ENCODE data around the gene PEA15.

PEA15 gene

DNA sequence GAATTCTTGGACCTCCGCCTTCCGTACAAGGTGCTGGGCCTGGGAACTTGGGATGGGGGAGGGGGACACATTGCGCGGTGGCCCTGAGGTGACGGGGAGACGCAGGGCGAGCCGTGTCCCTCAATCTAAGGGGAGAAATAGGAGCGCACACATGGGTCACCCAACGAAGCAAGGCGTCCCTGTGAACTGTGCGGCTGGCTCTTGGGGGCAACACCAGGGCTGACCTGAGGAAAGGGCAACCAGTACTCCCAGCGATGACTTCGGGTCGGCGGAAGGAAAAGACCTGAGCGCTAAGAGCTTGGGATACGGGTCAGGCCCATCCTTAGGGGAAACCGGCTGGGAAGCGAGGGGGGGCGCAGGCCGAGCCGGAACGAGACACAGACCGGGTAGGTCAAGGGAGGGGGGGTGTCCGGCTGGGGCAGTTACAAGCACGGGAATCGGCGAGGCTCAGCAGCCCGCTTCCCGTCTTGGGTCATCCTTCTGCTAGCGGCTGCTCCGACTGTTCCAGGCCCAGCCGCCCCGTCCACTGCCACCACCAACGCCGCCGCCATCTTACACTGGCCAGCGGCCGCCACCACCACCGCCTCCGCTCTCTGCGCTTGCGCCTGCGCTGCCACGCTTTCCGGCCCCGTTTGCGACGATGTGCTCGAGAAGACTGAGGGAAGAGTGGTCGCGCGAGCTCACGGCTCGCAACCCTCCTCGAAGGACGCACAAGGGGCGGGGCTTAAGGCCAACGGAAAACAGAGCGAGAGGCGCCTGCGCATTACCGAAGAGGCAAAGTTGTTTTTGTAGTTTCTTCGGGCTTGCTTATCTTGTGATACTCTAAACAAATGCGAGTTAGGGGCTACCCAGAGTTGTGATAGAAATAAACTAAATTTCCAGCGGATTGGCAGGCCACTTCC is 57.0 kb downstream of the PEA15 start, which contains the start of gene DCAF8:
Gene DCAF8 (minus strand): TSS at position 657 of the 902 bp plus-strand sequence. CDS start 18,541 bp downstream, outside the sequence.
- FAIRE-seq: peak; percentile 98
- DNase-seq (ENCODE audit: extremely low spot score, insufficient read length, low read depth): peak; percentile 87

DNA sequence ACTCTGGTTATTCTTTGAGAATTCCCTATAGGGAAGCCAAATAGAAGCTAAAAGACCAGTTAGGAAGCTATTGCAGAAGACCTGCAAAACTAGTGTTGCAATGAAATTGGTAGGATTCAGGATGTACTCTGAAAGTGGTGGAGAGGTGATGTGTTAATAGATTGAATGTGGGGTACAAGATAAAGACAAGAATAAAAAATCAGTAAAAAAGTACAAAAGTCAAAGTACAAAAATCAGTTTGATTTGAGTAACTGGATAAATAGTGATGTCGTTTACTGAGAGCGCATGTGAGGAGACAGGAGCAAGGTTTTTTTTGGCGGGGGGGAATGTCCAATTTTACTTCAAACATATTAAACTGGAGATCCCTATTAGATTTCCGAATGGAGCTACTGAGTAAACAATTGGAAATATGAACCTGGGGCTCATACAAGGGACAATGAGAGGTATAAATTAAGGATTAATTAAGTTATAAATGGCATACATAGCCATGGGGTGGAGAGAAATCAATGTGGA is 59.7 kb downstream of the PEA15 start:
- DNase-seq (ENCODE audit: extremely low spot score, insufficient read length, low read depth) (no peak), FAIRE-seq (no peak)
